ENCODE results near the gene EFNA4.

EFNA4 gene

GRCh38 chr1:155069551-155070157, 6.1 kb downstream of the EFNA4 start:
- no peaks in the 10 kb centered on the region for H3K36me3 ChIP-seq (ENCODE audit: insufficient read depth, low read length)
- H3K9ac ChIP-seq (ENCODE audit: low read depth, low read length) = no peak overlapping the region
- no peaks in the 10 kb centered on the region for H3K9me3 ChIP-seq (ENCODE audit: control insufficient read depth, insufficient read depth, low read length)
- H3K4me1 ChIP-seq (ENCODE audit: insufficient read depth, low read length) = peaks cover 21% of the 10 kb centered on the region

- Histone ChIP-seq H3K9me3 (ENCODE audit: control insufficient read depth, insufficient read depth, low read length) (no peaks in the 10 kb centered on the region), H3K9ac (ENCODE audit: low read depth, low read length) (peak overlapping the region; percentile 51; the same call in 1 of the 2 replicates), H3K36me3 (ENCODE audit: insufficient read depth, low read length) (no peaks in the 10 kb centered on the region), H3K4me1 (ENCODE audit: insufficient read depth, low read length) (peaks cover 21% of the 10 kb centered on the region)
These were observed 6.7 kb downstream of the EFNA4 start for GRCh38 chr1:155070158-155070621.

GRCh38 chr1:155070721-155071569, 7.4 kb downstream of the EFNA4 start:
- H3K9me3 ChIP-seq (ENCODE audit: control insufficient read depth, insufficient read depth, low read length) = no peaks in the 10 kb centered on the region
- no peaks in the 10 kb centered on the region for H3K36me3 ChIP-seq (ENCODE audit: insufficient read depth, low read length)
- H3K9ac ChIP-seq (ENCODE audit: low read depth, low read length) = peak overlapping the region; percentile 51; the same call in 1 of the 2 replicates
- H3K4me1 ChIP-seq (ENCODE audit: insufficient read depth, low read length) = peaks cover 21% of the 10 kb centered on the region

GRCh38 chr1:155071701-155072100, 8.2 kb downstream of the EFNA4 start:
- Histone ChIP-seq H3K36me3 (ENCODE audit: insufficient read depth, low read length) (no peaks in the 10 kb centered on the region), H3K4me1 (ENCODE audit: insufficient read depth, low read length) (peaks cover 21% of the 10 kb centered on the region), H3K9me3 (ENCODE audit: control insufficient read depth, insufficient read depth, low read length) (no peaks in the 10 kb centered on the region), H3K9ac (ENCODE audit: low read depth, low read length) (peak overlapping the region; percentile 51; the same call in 1 of the 2 replicates)

GRCh38 chr1:155072531-155073289, 9.2 kb downstream of the EFNA4 start:
- H3K9me3 ChIP-seq (ENCODE audit: control insufficient read depth, insufficient read depth, low read length) = no peaks in the 10 kb centered on the region
- H3K9ac ChIP-seq (ENCODE audit: low read depth, low read length) = no peak overlapping the region
- H3K36me3 ChIP-seq (ENCODE audit: insufficient read depth, low read length) = no peaks in the 10 kb centered on the region
- H3K4me1 ChIP-seq (ENCODE audit: insufficient read depth, low read length) = peaks cover 21% of the 10 kb centered on the region

- Histone ChIP-seq H3K4me1 (ENCODE audit: insufficient read depth, low read length) (peaks cover 21% of the 10 kb centered on the region), H3K9me3 (ENCODE audit: control insufficient read depth, insufficient read depth, low read length) (no peaks in the 10 kb centered on the region), H3K36me3 (ENCODE audit: insufficient read depth, low read length) (no peaks in the 10 kb centered on the region), H3K9ac (ENCODE audit: low read depth, low read length) (no peak overlapping the region)
These were observed 10.1 kb downstream of the EFNA4 start for GRCh38 chr1:155073377-155074242.

- no peaks in the 10 kb centered on the region for H3K9me3 ChIP-seq (ENCODE audit: control insufficient read depth, insufficient read depth, low read length)
- no peak overlapping the region for H3K9ac ChIP-seq (ENCODE audit: low read depth, low read length)
- H3K4me1 ChIP-seq (ENCODE audit: insufficient read depth, low read length) = peaks cover 21% of the 10 kb centered on the region
- H3K36me3 ChIP-seq (ENCODE audit: insufficient read depth, low read length) = no peaks in the 10 kb centered on the region
These were observed 12.0 kb downstream of the EFNA4 start for GRCh38 chr1:155075535-155075934.

GRCh38 chr1:155076371-155076770, 12.8 kb downstream of the EFNA4 start:
- Histone ChIP-seq H3K9me3 (ENCODE audit: control insufficient read depth, insufficient read depth, low read length) (no peaks in the 10 kb centered on the region), H3K4me1 (ENCODE audit: insufficient read depth, low read length) (peaks cover 20% of the 10 kb centered on the region), H3K9ac (ENCODE audit: low read depth, low read length) (no peak overlapping the region), H3K36me3 (ENCODE audit: insufficient read depth, low read length) (no peaks in the 10 kb centered on the region)

GRCh38 chr1:155077346-155077745, 13.8 kb downstream of the EFNA4 start:
- H3K9me3 ChIP-seq (ENCODE audit: control insufficient read depth, insufficient read depth, low read length) = no peaks in the 10 kb centered on the region

GRCh38 chr1:155077758-155078445, 14.4 kb downstream of the EFNA4 start:
- peaks cover 9% of the 10 kb centered on the region for H3K4me1 ChIP-seq (ENCODE audit: insufficient read depth, low read length)
- H3K36me3 ChIP-seq (ENCODE audit: insufficient read depth, low read length) = no peaks in the 10 kb centered on the region
- peak overlapping the region; percentile 44; the same call in 1 of the 2 replicates for H3K9ac ChIP-seq (ENCODE audit: low read depth, low read length)
- no peaks in the 10 kb centered on the region for H3K9me3 ChIP-seq (ENCODE audit: control insufficient read depth, insufficient read depth, low read length)

More at GRCh38 chr1:155077346-155077745, 13.8 kb downstream of the EFNA4 start:
- Histone ChIP-seq H3K4me1 (ENCODE audit: insufficient read depth, low read length) (peaks cover 13% of the 10 kb centered on the region), H3K36me3 (ENCODE audit: insufficient read depth, low read length) (no peaks in the 10 kb centered on the region), H3K9ac (ENCODE audit: low read depth, low read length) (no peak overlapping the region)

- Histone ChIP-seq H3K9me3 (ENCODE audit: control insufficient read depth, insufficient read depth, low read length) (no peaks in the 10 kb centered on the region), H3K4me1 (ENCODE audit: insufficient read depth, low read length) (peaks cover 1% of the 10 kb centered on the region; the same call in 1 of the 2 replicates), H3K9ac (ENCODE audit: low read depth, low read length) (peak within 1 kb of the TSS; percentile 58; the same call in 1 of the 2 replicates), H3K36me3 (ENCODE audit: insufficient read depth, low read length) (no peaks in the 10 kb centered on the region)
These were observed 15.1 kb downstream of the EFNA4 start, which contains the start of gene EFNA3 for GRCh38 chr1:155078469-155079209. Gene EFNA3 (plus strand): TSS chr1:155078837. CDS start chr1:155078942, 105 bp downstream.

- H3K9me3 ChIP-seq (ENCODE audit: control insufficient read depth, insufficient read depth, low read length) = no peaks in the 10 kb centered on the region
- no peaks in the 10 kb centered on the region; the same call in 1 of the 2 replicates for H3K4me1 ChIP-seq (ENCODE audit: insufficient read depth, low read length)
- H3K36me3 ChIP-seq (ENCODE audit: insufficient read depth, low read length) = no peaks in the 10 kb centered on the region
- peak overlapping the region; percentile 44; the same call in 1 of the 2 replicates for H3K9ac ChIP-seq (ENCODE audit: low read depth, low read length)
These were observed 15.6 kb downstream of the EFNA4 start for GRCh38 chr1:155079210-155079486.
